Fibroblast of pulmonary artery (primary cell): ENCODE data around the gene TMEM31.

Source experiments
- DNase-seq: peaks from one replicate; pipeline ENCODE4 v3.0.0-alpha.2; 2010; ENCODE audit warnings: low read depth
- H3K4me3 ChIP-seq: replicated peaks from 2 replicates; pipeline ENCODE4 v1.5.1; 2011; ENCODE audit warnings: low read depth, mild to moderate bottlenecking, control low read depth, low read length, moderate library complexity
- TF ChIP-seq, protein P1 (sequence below): IDR thresholded peaks from 2 replicates; pipeline ENCODE4 v1.5.1; 2011; ENCODE audit warnings: mild to moderate bottlenecking, control low read depth, low read length, inconsistent platforms; ENCODE audit errors: missing control alignments

The TMEM31 gene

DNA sequence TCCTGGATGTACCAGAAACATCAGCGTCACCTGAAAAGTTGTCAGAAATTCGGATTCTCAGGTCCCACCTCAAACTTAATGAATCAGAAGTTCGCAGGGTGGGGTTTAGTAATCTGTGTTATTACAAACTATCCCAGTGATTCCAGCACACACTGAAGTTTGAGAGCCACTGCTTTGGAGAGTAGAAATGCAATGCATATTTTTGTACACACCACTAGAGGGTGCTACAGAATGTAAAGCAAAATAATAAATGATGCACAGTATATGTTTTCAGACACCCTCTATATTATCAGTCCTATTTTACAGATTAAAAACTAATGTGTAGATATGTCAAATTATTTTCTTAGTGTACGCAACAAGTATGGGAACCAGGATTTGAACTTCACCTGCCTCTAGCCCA is 21.8 kb upstream of the TMEM31 start:
- TF ChIP-seq, protein P1, sequence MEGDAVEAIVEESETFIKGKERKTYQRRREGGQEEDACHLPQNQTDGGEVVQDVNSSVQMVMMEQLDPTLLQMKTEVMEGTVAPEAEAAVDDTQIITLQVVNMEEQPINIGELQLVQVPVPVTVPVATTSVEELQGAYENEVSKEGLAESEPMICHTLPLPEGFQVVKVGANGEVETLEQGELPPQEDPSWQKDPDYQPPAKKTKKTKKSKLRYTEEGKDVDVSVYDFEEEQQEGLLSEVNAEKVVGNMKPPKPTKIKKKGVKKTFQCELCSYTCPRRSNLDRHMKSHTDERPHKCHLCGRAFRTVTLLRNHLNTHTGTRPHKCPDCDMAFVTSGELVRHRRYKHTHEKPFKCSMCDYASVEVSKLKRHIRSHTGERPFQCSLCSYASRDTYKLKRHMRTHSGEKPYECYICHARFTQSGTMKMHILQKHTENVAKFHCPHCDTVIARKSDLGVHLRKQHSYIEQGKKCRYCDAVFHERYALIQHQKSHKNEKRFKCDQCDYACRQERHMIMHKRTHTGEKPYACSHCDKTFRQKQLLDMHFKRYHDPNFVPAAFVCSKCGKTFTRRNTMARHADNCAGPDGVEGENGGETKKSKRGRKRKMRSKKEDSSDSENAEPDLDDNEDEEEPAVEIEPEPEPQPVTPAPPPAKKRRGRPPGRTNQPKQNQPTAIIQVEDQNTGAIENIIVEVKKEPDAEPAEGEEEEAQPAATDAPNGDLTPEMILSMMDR = peak; percentile 47
- DNase-seq = peak; percentile 59
- H3K4me3 ChIP-seq = no peak overlapping the region

DNA sequence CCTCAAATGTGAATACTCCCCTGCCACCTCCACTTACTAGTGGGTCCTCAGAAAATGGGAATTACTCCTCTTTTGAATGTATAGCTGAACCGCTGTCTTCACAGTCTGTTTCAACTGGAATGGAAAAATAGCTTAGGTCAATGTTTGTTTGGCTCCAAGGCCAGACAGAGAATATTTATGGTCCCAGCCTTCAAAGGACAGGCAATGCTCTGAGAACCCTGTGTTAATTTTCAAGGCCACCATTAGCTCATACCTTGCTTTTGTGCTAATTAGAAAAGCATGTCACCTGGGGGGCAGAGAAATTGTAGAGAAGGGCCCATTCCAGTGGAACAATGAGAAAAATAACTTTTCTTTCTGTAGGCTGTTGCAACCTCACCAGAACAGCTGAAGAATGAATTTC is 19.6 kb upstream of the TMEM31 start:
- DNase-seq = no peak
- TF ChIP-seq, protein P1 = no peak
- no peak overlapping the region for H3K4me3 ChIP-seq

DNA sequence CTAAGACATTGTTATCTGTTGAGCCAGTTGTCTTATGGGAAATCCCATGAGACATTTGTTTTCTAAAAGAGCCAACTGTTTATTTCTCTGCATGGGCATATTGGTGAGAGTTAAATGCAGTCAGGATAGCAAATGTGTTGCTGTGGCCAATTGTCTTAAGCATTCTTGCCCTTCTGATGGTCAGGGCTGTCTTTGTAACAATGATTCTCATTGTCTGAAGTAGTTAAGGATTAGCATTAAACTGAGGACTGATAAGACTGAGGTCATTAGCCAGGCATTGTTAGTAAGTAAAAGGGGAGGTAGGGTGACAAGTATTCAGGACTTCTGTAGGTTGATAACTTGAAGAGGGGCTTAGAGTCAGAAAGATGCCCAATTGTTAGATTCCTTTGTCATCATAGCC is 13.0 kb upstream of the TMEM31 start:
- TF ChIP-seq, protein P1 = no peak
- H3K4me3 ChIP-seq = no peak overlapping the region
- DNase-seq = no peak

DNA sequence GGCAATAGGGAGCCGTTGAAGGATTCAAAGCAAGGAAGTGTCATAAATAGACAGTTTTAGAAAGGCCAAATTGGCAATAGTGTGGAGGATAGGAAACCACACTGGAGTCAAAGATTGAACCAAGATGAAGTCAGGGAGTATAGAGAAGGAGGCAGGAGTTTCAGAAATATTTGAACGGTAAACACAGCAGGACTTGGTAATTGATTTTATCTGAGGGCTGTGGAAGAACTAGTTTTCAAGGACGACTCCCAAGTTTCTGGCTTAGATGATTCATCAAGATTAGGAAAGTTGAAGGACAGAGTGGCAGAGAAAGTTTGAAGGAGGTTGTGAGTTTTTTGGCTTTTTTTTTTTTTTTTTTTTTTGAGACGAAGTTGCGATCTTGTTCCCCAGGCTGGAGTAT is 11.5 kb upstream of the TMEM31 start:
- TF ChIP-seq, protein P1 = no peak
- no peak for DNase-seq
- no peak overlapping the region for H3K4me3 ChIP-seq

GRCh38 chrX:103704863-103705262 is 5.8 kb upstream of the TMEM31 start:
- H3K4me3 ChIP-seq = no peak overlapping the region
- TF ChIP-seq, protein P1 = no peak

DNA sequence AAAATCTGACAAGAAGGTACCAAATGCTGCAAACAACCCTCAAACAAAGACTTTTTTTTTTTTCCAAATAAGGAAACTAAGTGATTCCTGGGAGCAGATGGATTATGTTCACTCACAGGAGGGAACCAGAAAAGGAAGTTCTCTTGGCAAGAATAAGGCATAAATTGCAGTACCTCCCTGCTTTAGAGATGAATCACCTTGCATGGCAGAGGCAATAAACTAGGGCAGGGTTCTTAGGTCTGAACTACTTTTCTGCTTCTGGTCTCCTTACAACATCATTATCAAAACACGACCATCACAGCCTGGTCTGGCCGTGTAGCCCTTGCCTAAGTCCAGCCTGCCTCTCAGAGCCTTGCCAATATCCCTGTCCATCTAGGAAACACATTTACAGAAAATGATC is 6.3 kb downstream of the TMEM31 start:
- DNase-seq = peak; percentile 97
- no peak overlapping the region for H3K4me3 ChIP-seq
- TF ChIP-seq, protein P1 = no peak

More at GRCh38 chrX:103704863-103705262, 5.8 kb upstream of the TMEM31 start:
- DNase-seq = no peak

DNA sequence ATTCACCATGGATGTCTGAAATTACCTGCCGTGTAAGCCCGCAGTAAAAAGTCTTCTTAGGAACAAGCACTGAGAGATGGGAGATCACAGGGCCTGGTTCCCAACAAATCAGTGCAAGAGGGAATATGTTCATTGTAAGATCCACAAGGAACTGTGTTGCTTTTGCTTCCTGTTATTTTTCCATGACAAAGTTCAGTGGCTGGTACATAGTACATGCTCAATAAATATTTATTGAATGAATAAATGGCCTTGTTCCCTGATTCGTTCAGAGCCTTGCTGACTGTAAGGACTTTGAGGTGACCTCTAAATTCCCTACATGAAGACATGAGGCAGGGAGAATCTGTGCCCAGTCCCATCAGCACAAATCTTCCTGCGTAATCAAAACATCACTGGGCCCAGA is 7.4 kb downstream of the TMEM31 start:
- TF ChIP-seq, protein P1 = no peak
- no peak overlapping the region for H3K4me3 ChIP-seq
- no peak for DNase-seq
